ENCODE results near the gene ESPL1.

The ESPL1 gene

GRCh38 chr12:53236443-53237111 is 31.5 kb upstream of the ESPL1 start:
- no peak for TF ChIP-seq POU2F2 (IDR thresholded peaks at IDR 0.05; ENCODE audit: low read depth, low read length)
- no peak for TF ChIP-seq POLR2A (IDR thresholded peaks at IDR 0.05; ENCODE audit: low read depth, low read length)
- TF ChIP-seq POLR2AphosphoS5 (IDR thresholded peaks at IDR 0.05; ENCODE audit: low read depth, low read length): no peak
- TF ChIP-seq SPI1 (IDR thresholded peaks at IDR 0.05; ENCODE audit: low read depth, low read length): no peak
- DNase-seq (ENCODE audit: insufficient read length, low spot score) (no peak), FAIRE-seq (peak; percentile 72)

- FAIRE-seq: no peak
- DNase-seq (ENCODE audit: insufficient read length, low spot score): no peak
- TF ChIP-seq POLR2A (IDR thresholded peaks at IDR 0.05; ENCODE audit: low read depth, low read length) (no peak), SPI1 (IDR thresholded peaks at IDR 0.05; ENCODE audit: low read depth, low read length) (no peak), POLR2AphosphoS5 (IDR thresholded peaks at IDR 0.05; ENCODE audit: low read depth, low read length) (no peak), POU2F2 (IDR thresholded peaks at IDR 0.05; ENCODE audit: low read depth, low read length) (no peak), PAX5 (IDR thresholded peaks at IDR 0.05; ENCODE audit: insufficient read depth, low read length, severe bottlenecking) (no peak), TAF1 (IDR thresholded peaks at IDR 0.05; ENCODE audit: low read depth, low read length) (no peak)
Measured at GRCh38 chr12:53239643-53240258, 28.3 kb upstream of the ESPL1 start.

- TF ChIP-seq POU2F2 (IDR thresholded peaks at IDR 0.05; ENCODE audit: low read depth, low read length) (no peak), POLR2AphosphoS5 (IDR thresholded peaks at IDR 0.05; ENCODE audit: low read depth, low read length) (no peak), PAX5 (IDR thresholded peaks at IDR 0.05; ENCODE audit: insufficient read depth, low read length, severe bottlenecking) (no peak), SPI1 (IDR thresholded peaks at IDR 0.05; ENCODE audit: low read depth, low read length) (no peak), POLR2A (IDR thresholded peaks at IDR 0.05; ENCODE audit: low read depth, low read length) (no peak), TAF1 (IDR thresholded peaks at IDR 0.05; ENCODE audit: low read depth, low read length) (no peak)
- DNase-seq (ENCODE audit: insufficient read length, low spot score) (no peak), FAIRE-seq (no peak)
Measured at GRCh38 chr12:53241623-53242412, 26.3 kb upstream of the ESPL1 start.

- TF ChIP-seq TAF1 (IDR thresholded peaks at IDR 0.05; ENCODE audit: low read depth, low read length) (no peak), POLR2AphosphoS5 (IDR thresholded peaks at IDR 0.05; ENCODE audit: low read depth, low read length) (no peak), POU2F2 (IDR thresholded peaks at IDR 0.05; ENCODE audit: low read depth, low read length) (no peak), SPI1 (IDR thresholded peaks at IDR 0.05; ENCODE audit: low read depth, low read length) (no peak), PAX5 (IDR thresholded peaks at IDR 0.05; ENCODE audit: insufficient read depth, low read length, severe bottlenecking) (no peak), POLR2A (IDR thresholded peaks at IDR 0.05; ENCODE audit: low read depth, low read length) (no peak)
- FAIRE-seq: no peak
- DNase-seq (ENCODE audit: insufficient read length, low spot score): no peak
Measured at GRCh38 chr12:53244337-53244736, 23.8 kb upstream of the ESPL1 start.

GRCh38 chr12:53245286-53245685 is 22.8 kb upstream of the ESPL1 start:
- no peak for DNase-seq (ENCODE audit: insufficient read length, low spot score)
- TF ChIP-seq POLR2AphosphoS5 (IDR thresholded peaks at IDR 0.05; ENCODE audit: low read depth, low read length): no peak
- TF ChIP-seq TAF1 (IDR thresholded peaks at IDR 0.05; ENCODE audit: low read depth, low read length): no peak
- no peak for TF ChIP-seq SPI1 (IDR thresholded peaks at IDR 0.05; ENCODE audit: low read depth, low read length)
- no peak for TF ChIP-seq PAX5 (IDR thresholded peaks at IDR 0.05; ENCODE audit: insufficient read depth, low read length, severe bottlenecking)
- no peak for TF ChIP-seq POLR2A (IDR thresholded peaks at IDR 0.05; ENCODE audit: low read depth, low read length)
- TF ChIP-seq POU2F2 (IDR thresholded peaks at IDR 0.05; ENCODE audit: low read depth, low read length): no peak
- FAIRE-seq: no peak

- peak; percentile 66 for FAIRE-seq
Measured at GRCh38 chr12:53251477-53252348, 16.4 kb upstream of the ESPL1 start.

GRCh38 chr12:53252349-53252916 is 15.7 kb upstream of the ESPL1 start:
- TF ChIP-seq SPI1 (IDR thresholded peaks at IDR 0.05; ENCODE audit: low read depth, low read length): no peak
- no peak for TF ChIP-seq POLR2AphosphoS5 (IDR thresholded peaks at IDR 0.05; ENCODE audit: low read depth, low read length)
- TF ChIP-seq POU2F2 (IDR thresholded peaks at IDR 0.05; ENCODE audit: low read depth, low read length): no peak
- no peak for TF ChIP-seq PAX5 (IDR thresholded peaks at IDR 0.05; ENCODE audit: insufficient read depth, low read length, severe bottlenecking)
- DNase-seq (ENCODE audit: insufficient read length, low spot score) (no peak), FAIRE-seq (peak; percentile 13)

More at GRCh38 chr12:53251477-53252348, 16.4 kb upstream of the ESPL1 start:
- TF ChIP-seq POU2F2 (IDR thresholded peaks at IDR 0.05; ENCODE audit: low read depth, low read length): no peak
- TF ChIP-seq TAF1 (IDR thresholded peaks at IDR 0.05; ENCODE audit: low read depth, low read length): peak; percentile 60
- TF ChIP-seq POLR2AphosphoS5 (IDR thresholded peaks at IDR 0.05; ENCODE audit: low read depth, low read length): peak; percentile 39; the same call in 1 of the 2 replicates
- no peak for TF ChIP-seq PAX5 (IDR thresholded peaks at IDR 0.05; ENCODE audit: insufficient read depth, low read length, severe bottlenecking)
- TF ChIP-seq POLR2A (IDR thresholded peaks at IDR 0.05; ENCODE audit: low read depth, low read length): peak; percentile 72
- DNase-seq (ENCODE audit: insufficient read length, low spot score): peak; percentile 92

- TF ChIP-seq POLR2A (IDR thresholded peaks at IDR 0.05; ENCODE audit: low read depth, low read length) (no peak), TAF1 (IDR thresholded peaks at IDR 0.05; ENCODE audit: low read depth, low read length) (no peak), POU2F2 (IDR thresholded peaks at IDR 0.05; ENCODE audit: low read depth, low read length) (no peak), PAX5 (IDR thresholded peaks at IDR 0.05; ENCODE audit: insufficient read depth, low read length, severe bottlenecking) (no peak), SPI1 (IDR thresholded peaks at IDR 0.05; ENCODE audit: low read depth, low read length) (no peak), POLR2AphosphoS5 (IDR thresholded peaks at IDR 0.05; ENCODE audit: low read depth, low read length) (no peak)
- no peak for DNase-seq (ENCODE audit: insufficient read length, low spot score)
- no peak for FAIRE-seq
Measured at GRCh38 chr12:53253298-53253697, 14.8 kb upstream of the ESPL1 start.
